A549 (cell line): Measurements from ENCODE around the gene ULK1. TPM values are rescaled to one million over a fixed set of nuclear protein-coding genes. Genes with fewer than 3 reads are reported as not detected.
"Not testable (repeated sequence)": the region's sequence is repeated elsewhere in the genome, so short reads cannot be mapped to it uniquely, and the experiment has no call there.

Source experiments
- ATAC-seq, 2 experiments: fragments of 200-7000 bp in 1 of 2; fragments of >200 bp in 1 of 2; cut with Nextera tagmentation in 1 of 2; cut with Tn5 transposase in 1 of 2; 3 replicates each; pipeline versions ENCODE4 v1.8.0 to v1.9.1; 2018 to 2020; ENCODE audit warnings: mild to moderate bottlenecking in 1 of 2, moderate library complexity in 1 of 2
- CTCF ChIA-PET: fragments of 300-600 bp; sonication (Branson Sonifier 250); formaldehyde crosslinking; extraction: SDS; loops from one replicate; lab custom pipeline; 2021; ENCODE audit warnings: antibody characterized with exemption, inconsistent platforms; lab: Yijun Ruan, JAX
- POLR2A ChIA-PET: fragments of 350-600 bp; formaldehyde crosslinking; extraction: SDS; loops from one replicate; lab custom pipeline; 2021; ENCODE audit warnings: antibody characterized with exemption, inconsistent platforms; lab: Yijun Ruan, JAX
- DNase-seq, 2 experiments: peaks; one replicate each; pipeline versions ENCODE4 v3.0.0 to v3.0.0-alpha.2; 2011 to 2016; ENCODE audit warnings: low read depth in 1 of 2, low spot score in 1 of 2
- FAIRE-seq: peaks from 2 replicates; lab custom pipeline; 2011; peaks lifted over from hg19 to GRCh38; lab: Jason Lieb, UNC
- H3K27ac ChIP-seq, 2 experiments: fragments of >200 bp; sonication (Bioruptor Twin); formaldehyde crosslinking; 3 replicates each; pipeline ENCODE4 v1.5.1; 2016 to 2017
- H3K4me1 ChIP-seq: fragments of >200 bp; sonication (Bioruptor Twin); formaldehyde crosslinking; 3 replicates; pipeline ENCODE4 v1.6.1; 2016
- H3K4me2 ChIP-seq: fragments of >200 bp; sonication (Bioruptor Twin); formaldehyde crosslinking; 3 replicates; pipeline ENCODE4 v1.6.1; 2016
- H3K4me3 ChIP-seq: fragments of >200 bp; sonication (Bioruptor Twin); formaldehyde crosslinking; 3 replicates; pipeline ENCODE4 v1.5.1; 2016
- H3K9me3 ChIP-seq: fragments of >200 bp; sonication (Bioruptor Twin); formaldehyde crosslinking; 3 replicates; pipeline ENCODE4 v1.6.1; 2016
- CBX2 ChIP-seq: fragments of 200-600 bp; sonication (generic); IDR thresholded peaks from 2 replicates; pipeline ENCODE4 v1.6.1; 2016; ENCODE audit warnings: low read depth, mild to moderate bottlenecking, borderline replicate concordance
- CBX8 ChIP-seq: fragments of 200-600 bp; sonication (generic); IDR thresholded peaks from 2 replicates; pipeline ENCODE4 v1.6.1; 2016
- CHD2 ChIP-seq: fragments of 150-350 bp; IDR thresholded peaks from 2 replicates; pipeline ENCODE4 v1.6.1; 2014; ENCODE audit warnings: low read length; ENCODE audit not compliant: partially characterized antibody
- CHD4 ChIP-seq: fragments of 200-600 bp; sonication (generic); IDR thresholded peaks from 2 replicates; pipeline ENCODE4 v1.6.1; 2016; ENCODE audit warnings: antibody characterized with exemption, mild to moderate bottlenecking, borderline replicate concordance
- HEYL ChIP-seq: fragments of 250-450 bp; sonication (Bioruptor Pico); IDR thresholded peaks from 2 replicates; pipeline ENCODE4 v1.8.0; 2021; ENCODE audit warnings: mild to moderate bottlenecking, moderate library complexity
- HOXA7 ChIP-seq: fragments of 250-450 bp; sonication (Bioruptor Pico); IDR thresholded peaks from 2 replicates; pipeline ENCODE4 v1.5.0; 2020; ENCODE audit warnings: mild to moderate bottlenecking, moderate library complexity
- HOXB13 ChIP-seq: fragments of 250-450 bp; sonication (Bioruptor Pico); IDR thresholded peaks from 2 replicates; pipeline ENCODE4 v1.5.0; 2020; ENCODE audit warnings: low read depth, mild to moderate bottlenecking, moderate library complexity
- JUN ChIP-seq, 2 experiments: fragments of >200 bp; sonication (Bioruptor Twin); formaldehyde crosslinking; IDR thresholded peaks; 2 replicates in 1 of 2; 3 replicates in 1 of 2; pipeline ENCODE4 v1.6.1; 2016 to 2017
- KDM5A ChIP-seq: fragments of 200-600 bp; sonication (generic); IDR thresholded peaks from 2 replicates; pipeline ENCODE4 v1.6.1; 2016; ENCODE audit warnings: antibody characterized with exemption, mild to moderate bottlenecking
- MYC ChIP-seq: IDR thresholded peaks from 2 replicates; pipeline ENCODE4 v1.6.1; 2012; ENCODE audit warnings: mild to moderate bottlenecking, inconsistent platforms, low read length, improper control_type of control experiment, borderline replicate concordance
- POLR2AphosphoS2 ChIP-seq: conservative IDR thresholded peaks from 2 replicates; pipeline ENCODE4 v1.6.1; 2012; ENCODE audit warnings: low read length, improper control_type of control experiment, inconsistent platforms
- SMC3 ChIP-seq: fragments of >200 bp; sonication (Bioruptor Twin); formaldehyde crosslinking; IDR thresholded peaks from 3 replicates; pipeline ENCODE4 v1.6.1; 2018; ENCODE audit warnings: inconsistent platforms
- ZFP36 ChIP-seq: fragments of 450-650 bp; IDR thresholded peaks from 2 replicates; pipeline ENCODE4 v1.6.1; 2014; ENCODE audit warnings: borderline replicate concordance; ENCODE audit not compliant: partially characterized antibody
- WGBS: methylation state at CpG from one replicate; pipeline ENCODE4 v1.1.6; 2017; ENCODE audit errors: missing lambda C conversion rate; 5-methylcytosine and 5-hydroxymethylcytosine counted together
- polyA plus RNA-seq, 4 experiments: library from polyadenylated mRNA; depleted of rRNA in 3 of 4; stranded (reverse); fragments of >200 nt; fragmentation: RNase III in 1 of 4; extraction: RNeasy Plus Mini Kit Qiagen cat#74134 plus additional on column Dnase treatment in 1 of 4; gene quantifications; 2 replicates in 3 of 4; 3 replicates in 1 of 4; pipeline ENCODE4 v1.2.3, GENCODE V29; 2011 to 2017
- TF ChIP-seq, protein P1 (sequence below): IDR thresholded peaks from 2 replicates; pipeline ENCODE4 v1.6.1; 2012
- TF ChIP-seq, protein P2 (sequence below): IDR thresholded peaks from 2 replicates; pipeline ENCODE4 v1.6.1; 2012
- TF ChIP-seq, protein P3 (sequence below): fragments of >200 bp; sonication (Bioruptor Twin); formaldehyde crosslinking; IDR thresholded peaks from 2 replicates; pipeline ENCODE4 v1.6.1; 2016
- TF ChIP-seq, protein P4 (sequence below): fragments of 200-600 bp; sonication (generic); IDR thresholded peaks from 2 replicates; pipeline ENCODE4 v1.6.1; 2016; ENCODE audit warnings: antibody characterized with exemption, mild to moderate bottlenecking, moderate library complexity

The ULK1 gene
- polyA plus RNA-seq, 2 of the 4 experiments (the other 2 are of a cell fraction) = 15.1 to 46.2 TPM

DNA sequence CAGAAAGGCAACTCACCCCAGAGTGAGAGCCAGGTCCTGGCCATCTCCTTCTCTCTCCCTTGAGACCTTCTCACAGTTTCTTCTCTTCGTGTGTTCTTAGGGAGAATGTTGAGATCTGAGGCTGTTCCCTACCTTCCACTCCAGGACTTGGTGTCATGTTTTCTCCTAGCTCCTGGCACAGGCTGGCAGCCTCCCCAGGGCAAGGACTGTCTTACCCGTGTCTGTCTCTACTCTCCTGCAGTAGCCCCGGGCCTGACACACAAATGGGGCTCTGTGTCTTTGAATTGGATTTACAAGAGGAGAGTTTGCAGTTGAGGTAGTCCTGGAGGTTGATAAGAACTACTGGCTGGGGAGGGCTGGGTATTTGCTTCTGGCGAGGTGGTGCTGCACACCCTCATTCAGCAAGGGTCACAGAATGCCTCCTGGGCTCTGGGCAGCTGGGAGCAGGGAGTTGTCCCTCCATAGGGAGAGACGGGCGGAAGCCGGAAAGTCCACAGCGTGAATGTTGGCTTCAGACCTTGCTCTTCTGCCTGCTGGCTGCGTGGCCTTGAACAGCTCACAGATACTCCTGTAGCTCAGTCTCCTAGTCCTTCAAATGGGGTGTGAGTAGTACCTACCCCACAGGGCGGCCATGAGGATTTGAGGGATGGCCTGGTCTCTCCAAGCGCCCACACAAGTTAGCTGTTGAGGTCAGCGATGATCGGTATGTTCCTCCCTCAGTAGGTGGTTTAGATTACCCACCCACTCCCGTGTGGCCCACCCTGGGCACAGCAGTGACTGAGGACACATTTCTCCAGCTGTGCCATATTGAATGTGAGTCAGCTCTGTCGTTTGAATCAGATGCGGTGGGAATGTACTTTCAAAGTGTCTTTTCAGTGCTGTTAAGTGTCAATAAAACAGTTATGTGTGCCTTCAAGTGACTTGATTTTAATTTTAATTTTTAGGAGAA, 65.5 kb downstream of the ULK1 start (continued):
- TF ChIP-seq, protein P1, sequence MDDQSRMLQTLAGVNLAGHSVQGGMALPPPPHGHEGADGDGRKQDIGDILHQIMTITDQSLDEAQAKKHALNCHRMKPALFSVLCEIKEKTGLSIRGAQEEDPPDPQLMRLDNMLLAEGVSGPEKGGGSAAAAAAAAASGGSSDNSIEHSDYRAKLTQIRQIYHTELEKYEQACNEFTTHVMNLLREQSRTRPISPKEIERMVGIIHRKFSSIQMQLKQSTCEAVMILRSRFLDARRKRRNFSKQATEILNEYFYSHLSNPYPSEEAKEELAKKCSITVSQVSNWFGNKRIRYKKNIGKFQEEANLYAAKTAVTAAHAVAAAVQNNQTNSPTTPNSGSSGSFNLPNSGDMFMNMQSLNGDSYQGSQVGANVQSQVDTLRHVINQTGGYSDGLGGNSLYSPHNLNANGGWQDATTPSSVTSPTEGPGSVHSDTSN = no peak
- TF ChIP-seq CHD2 = no peak
- no peak for TF ChIP-seq MYC
- TF ChIP-seq, protein P2, sequence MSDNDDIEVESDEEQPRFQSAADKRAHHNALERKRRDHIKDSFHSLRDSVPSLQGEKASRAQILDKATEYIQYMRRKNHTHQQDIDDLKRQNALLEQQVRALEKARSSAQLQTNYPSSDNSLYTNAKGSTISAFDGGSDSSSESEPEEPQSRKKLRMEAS = no peak
- TF ChIP-seq JUN (IDR thresholded peaks at IDR 0.05) = no peak
- no peak for TF ChIP-seq POLR2AphosphoS2
- TF ChIP-seq HEYL (CRISPR knock-in tag) = no peak

DNA sequence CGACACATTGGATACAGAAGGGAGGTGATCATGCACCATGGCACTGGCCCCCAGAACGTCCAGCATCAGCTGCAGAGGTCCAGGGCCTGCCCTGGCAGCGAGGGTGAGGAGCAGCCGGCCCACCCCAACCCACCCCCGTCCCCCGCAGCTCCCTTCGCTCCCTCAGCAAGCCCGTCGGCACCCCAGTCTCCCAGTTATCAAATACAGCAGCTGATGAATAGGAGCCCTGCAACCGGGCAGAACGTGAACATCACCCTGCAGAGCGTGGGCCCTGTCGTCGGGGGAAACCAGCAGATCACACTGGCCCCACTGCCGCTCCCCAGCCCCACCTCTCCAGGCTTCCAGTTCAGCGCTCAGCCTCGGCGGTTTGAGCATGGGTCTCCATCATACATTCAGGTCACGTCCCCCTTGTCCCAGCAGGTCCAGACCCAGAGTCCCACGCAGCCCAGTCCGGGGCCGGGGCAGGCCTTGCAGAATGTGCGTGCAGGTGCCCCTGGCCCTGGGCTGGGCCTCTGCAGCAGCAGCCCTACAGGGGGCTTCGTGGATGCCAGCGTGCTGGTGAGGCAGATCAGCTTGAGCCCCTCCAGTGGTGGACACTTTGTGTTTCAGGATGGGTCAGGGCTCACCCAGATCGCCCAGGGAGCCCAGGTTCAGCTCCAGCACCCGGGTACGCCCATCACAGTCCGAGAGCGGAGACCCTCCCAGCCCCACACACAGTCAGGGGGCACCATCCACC, 66.3 kb downstream of the ULK1 start:
- FAIRE-seq, H3K9me3 ChIP-seq, H3K27ac ChIP-seq, POLR2A ChIA-PET, DNase-seq, ATAC-seq, H3K4me2 ChIP-seq, H3K4me3 ChIP-seq: not testable (repeated sequence)
- H3K4me1 ChIP-seq = peaks cover 28% of the 10 kb centered on the region
- 93% methylated on average over 13 of the region's 30 CpGs for WGBS
- CTCF ChIA-PET = interaction anchor here (0.9 to 1.8 kb wide), 3 partner anchors 14 to 110 kb away, joined by 3 to 7 read pairs (median 3); no protein-coding TSS in a partner anchor

DNA sequence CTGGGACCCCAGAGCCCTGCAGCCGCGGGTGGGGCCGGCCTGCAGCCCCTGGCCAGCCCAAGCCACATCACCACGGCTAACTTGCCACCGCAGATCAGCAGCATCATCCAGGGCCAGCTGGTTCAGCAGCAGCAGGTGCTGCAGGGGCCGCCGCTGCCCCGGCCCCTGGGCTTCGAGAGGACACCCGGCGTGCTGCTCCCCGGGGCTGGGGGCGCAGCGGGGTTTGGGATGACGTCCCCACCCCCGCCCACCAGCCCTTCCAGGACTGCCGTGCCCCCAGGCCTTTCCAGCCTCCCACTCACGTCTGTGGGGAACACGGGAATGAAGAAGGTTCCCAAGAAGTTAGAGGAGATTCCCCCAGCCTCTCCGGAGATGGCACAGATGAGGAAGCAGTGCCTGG, 66.9 kb downstream of the ULK1 start:
- POLR2A ChIA-PET, H3K27ac ChIP-seq, H3K9me3 ChIP-seq, DNase-seq, ATAC-seq, FAIRE-seq, H3K4me3 ChIP-seq, H3K4me2 ChIP-seq: not testable (repeated sequence)
- 88% methylated on average over 2 of the region's 20 CpGs for WGBS
- peaks cover 22% of the 10 kb centered on the region for H3K4me1 ChIP-seq
- CTCF ChIA-PET = interaction anchor here (1.3 to 2.2 kb wide), 2 partner anchors 9 to 41 kb away, joined by 3 to 7 read pairs; no protein-coding TSS in a partner anchor

DNA sequence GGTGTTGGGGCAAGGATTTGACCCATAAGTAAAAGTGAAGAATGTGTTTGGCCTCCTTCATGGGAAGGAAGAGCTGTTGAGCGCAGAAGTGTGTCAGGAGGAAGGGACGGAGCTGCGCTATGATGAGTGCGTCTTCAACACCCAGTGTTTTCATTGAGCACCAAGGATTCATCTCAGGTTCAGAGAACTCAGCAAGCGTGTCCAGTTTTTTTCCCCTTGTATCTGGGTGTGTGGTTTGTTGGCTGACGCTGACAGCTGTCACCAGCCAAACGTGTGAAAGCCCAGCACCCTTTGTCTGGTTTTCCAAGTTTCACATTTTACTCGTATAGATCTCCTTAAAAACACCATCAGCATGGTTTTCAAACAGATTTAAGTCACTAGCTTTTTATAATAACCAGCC, 67.6 kb downstream of the ULK1 start:
- H3K9me3 ChIP-seq = no peaks in the 10 kb centered on the region
- 92% methylated on average over 8 of the region's 8 CpGs for WGBS
- H3K4me3 ChIP-seq = no peak overlapping the region
- FAIRE-seq (no peak), DNase-seq (no peak), ATAC-seq (no peak)
- peaks cover 15% of the 10 kb centered on the region for H3K4me1 ChIP-seq
- no peak overlapping the region for H3K27ac ChIP-seq
- no peak overlapping the region for H3K4me2 ChIP-seq
- ChIA-PET POLR2A (interaction anchor here (0.5 kb wide), 1 partner anchor 25 kb away, joined by 3 read pairs; no protein-coding TSS in a partner anchor), CTCF (interaction anchor here (0.6 to 2.2 kb wide), 4 partner anchors 9 to 45 kb away, joined by 3 to 7 read pairs (median 3); no protein-coding TSS in a partner anchor)
- no peak for TF ChIP-seq HOXA7 (CRISPR knock-in tag)
- TF ChIP-seq CBX2 = no peak

DNA sequence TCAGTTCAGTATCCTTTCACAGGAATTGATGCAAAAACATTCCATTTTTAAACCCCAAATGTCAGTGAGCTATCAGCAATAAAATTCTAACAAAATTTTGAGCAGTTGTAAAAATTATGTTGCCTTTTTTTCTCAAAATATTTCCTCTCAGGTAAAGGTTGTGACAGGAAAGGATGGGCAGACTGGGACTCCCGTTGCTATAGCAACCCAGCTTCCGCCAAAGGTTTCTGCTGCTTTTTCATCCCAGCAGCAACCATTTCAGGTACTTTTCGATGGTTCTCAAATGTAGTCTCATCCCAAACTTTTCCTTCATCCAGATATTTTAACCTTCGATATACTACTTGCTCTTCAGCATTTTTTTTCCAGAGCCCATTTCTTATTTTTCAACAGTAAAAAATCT, 69.0 kb downstream of the ULK1 start:
- DNase-seq = no peak
- ATAC-seq = no peak
- Histone ChIP-seq H3K9me3 (no peaks in the 10 kb centered on the region), H3K4me2 (no peak overlapping the region), H3K27ac (no peak overlapping the region), H3K4me1 (peaks cover 14% of the 10 kb centered on the region; the same call in 2 of the 3 replicates), H3K4me3 (no peak overlapping the region)
- 75% methylated on average over 4 of the region's 4 CpGs for WGBS
- POLR2A ChIA-PET = no interaction called here
- CTCF ChIA-PET = interaction anchor here (0.9 to 2.2 kb wide), 3 partner anchors 11 to 112 kb away, joined by 3 to 7 read pairs (median 3); no protein-coding TSS in a partner anchor
- no peak for FAIRE-seq
- no peak for TF ChIP-seq HOXB13 (CRISPR knock-in tag)
- TF ChIP-seq CBX8 = no peak
- no peak for TF ChIP-seq ZFP36
- TF ChIP-seq CHD4 = no peak
- no peak for TF ChIP-seq KDM5A
- TF ChIP-seq, protein P3, sequence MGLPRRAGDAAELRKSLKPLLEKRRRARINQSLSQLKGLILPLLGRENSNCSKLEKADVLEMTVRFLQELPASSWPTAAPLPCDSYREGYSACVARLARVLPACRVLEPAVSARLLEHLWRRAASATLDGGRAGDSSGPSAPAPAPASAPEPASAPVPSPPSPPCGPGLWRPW = no peak
- TF ChIP-seq, protein P4, sequence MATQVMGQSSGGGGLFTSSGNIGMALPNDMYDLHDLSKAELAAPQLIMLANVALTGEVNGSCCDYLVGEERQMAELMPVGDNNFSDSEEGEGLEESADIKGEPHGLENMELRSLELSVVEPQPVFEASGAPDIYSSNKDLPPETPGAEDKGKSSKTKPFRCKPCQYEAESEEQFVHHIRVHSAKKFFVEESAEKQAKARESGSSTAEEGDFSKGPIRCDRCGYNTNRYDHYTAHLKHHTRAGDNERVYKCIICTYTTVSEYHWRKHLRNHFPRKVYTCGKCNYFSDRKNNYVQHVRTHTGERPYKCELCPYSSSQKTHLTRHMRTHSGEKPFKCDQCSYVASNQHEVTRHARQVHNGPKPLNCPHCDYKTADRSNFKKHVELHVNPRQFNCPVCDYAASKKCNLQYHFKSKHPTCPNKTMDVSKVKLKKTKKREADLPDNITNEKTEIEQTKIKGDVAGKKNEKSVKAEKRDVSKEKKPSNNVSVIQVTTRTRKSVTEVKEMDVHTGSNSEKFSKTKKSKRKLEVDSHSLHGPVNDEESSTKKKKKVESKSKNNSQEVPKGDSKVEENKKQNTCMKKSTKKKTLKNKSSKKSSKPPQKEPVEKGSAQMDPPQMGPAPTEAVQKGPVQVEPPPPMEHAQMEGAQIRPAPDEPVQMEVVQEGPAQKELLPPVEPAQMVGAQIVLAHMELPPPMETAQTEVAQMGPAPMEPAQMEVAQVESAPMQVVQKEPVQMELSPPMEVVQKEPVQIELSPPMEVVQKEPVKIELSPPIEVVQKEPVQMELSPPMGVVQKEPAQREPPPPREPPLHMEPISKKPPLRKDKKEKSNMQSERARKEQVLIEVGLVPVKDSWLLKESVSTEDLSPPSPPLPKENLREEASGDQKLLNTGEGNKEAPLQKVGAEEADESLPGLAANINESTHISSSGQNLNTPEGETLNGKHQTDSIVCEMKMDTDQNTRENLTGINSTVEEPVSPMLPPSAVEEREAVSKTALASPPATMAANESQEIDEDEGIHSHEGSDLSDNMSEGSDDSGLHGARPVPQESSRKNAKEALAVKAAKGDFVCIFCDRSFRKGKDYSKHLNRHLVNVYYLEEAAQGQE = no peak
- no peak for TF ChIP-seq SMC3
- no peak for TF ChIP-seq HEYL (CRISPR knock-in tag)
